ENCODE measurements around the gene ERH.
"Not testable (repeated sequence)": the region's sequence is repeated elsewhere in the genome, so short reads cannot be mapped to it uniquely, and the experiment has no call there.

The ERH gene

GRCh38 chr14:69395929-69396328 lies 2.2 kb downstream of the ERH start:
- DNase-seq (ENCODE audit: low spot score): no peak

GRCh38 chr14:69392481-69392880 lies 5.6 kb downstream of the ERH start:
- DNase-seq (ENCODE audit: low spot score): no peak

- not testable (repeated sequence) for DNase-seq (ENCODE audit: low spot score)
These were observed 6.7 kb downstream of the ERH start for GRCh38 chr14:69391400-69391799.

GRCh38 chr14:69387311-69387710 lies 10.8 kb downstream of the ERH start:
- no peak for DNase-seq (ENCODE audit: low spot score)

GRCh38 chr14:69378274-69378673 lies 19.8 kb downstream of the ERH start:
- DNase-seq (ENCODE audit: low spot score): no peak

- no peak for DNase-seq (ENCODE audit: low spot score)
These were observed 21.7 kb downstream of the ERH start for GRCh38 chr14:69376439-69376838.

- no peak for DNase-seq (ENCODE audit: low spot score)
These were observed 22.4 kb downstream of the ERH start for GRCh38 chr14:69375722-69376121.

- DNase-seq (ENCODE audit: low spot score): no peak
These were observed 22.9 kb downstream of the ERH start for GRCh38 chr14:69375182-69375581.

GRCh38 chr14:69374235-69374634 lies 23.9 kb downstream of the ERH start:
- DNase-seq (ENCODE audit: low spot score): no peak

GRCh38 chr14:69373104-69373503 lies 25.0 kb downstream of the ERH start:
- DNase-seq (ENCODE audit: low spot score): no peak

GRCh38 chr14:69372146-69372545 lies 26.0 kb downstream of the ERH start:
- no peak for DNase-seq (ENCODE audit: low spot score)

- DNase-seq (ENCODE audit: low spot score): no peak
These were observed 28.0 kb downstream of the ERH start for GRCh38 chr14:69370061-69370460.

- DNase-seq (ENCODE audit: low spot score): no peak
These were observed 29.7 kb downstream of the ERH start for GRCh38 chr14:69368381-69368780.

- no peak for DNase-seq (ENCODE audit: low spot score)
These were observed 31.3 kb downstream of the ERH start for GRCh38 chr14:69366761-69367160.

GRCh38 chr14:69366069-69366468 lies 32.0 kb downstream of the ERH start:
- no peak for DNase-seq (ENCODE audit: low spot score)

GRCh38 chr14:69364378-69364777 lies 33.7 kb downstream of the ERH start:
- no peak for DNase-seq (ENCODE audit: low spot score)

GRCh38 chr14:69363964-69364363 lies 34.1 kb downstream of the ERH start:
- DNase-seq (ENCODE audit: low spot score): no peak

- no peak for DNase-seq (ENCODE audit: low spot score)
These were observed 35.0 kb downstream of the ERH start for GRCh38 chr14:69363055-69363454.

- DNase-seq (ENCODE audit: low spot score): no peak
These were observed 37.5 kb downstream of the ERH start for GRCh38 chr14:69360438-69361108.

GRCh38 chr14:69358966-69359365 lies 39.1 kb downstream of the ERH start:
- no peak for DNase-seq (ENCODE audit: low spot score)

GRCh38 chr14:69358233-69358963 lies 39.7 kb downstream of the ERH start:
- no peak for DNase-seq (ENCODE audit: low spot score)

GRCh38 chr14:69357544-69358200 lies 40.4 kb downstream of the ERH start:
- no peak for DNase-seq (ENCODE audit: low spot score)

- DNase-seq (ENCODE audit: low spot score): no peak
These were observed 41.1 kb downstream of the ERH start for GRCh38 chr14:69356903-69357543.

Data from CD4-positive, alpha-beta T cell treated with Interleukin-15 for 4 hours (primary cell).